ENCODE data around the gene KSR1.
"Not testable (repeated sequence)": the region's sequence is repeated elsewhere in the genome, so short reads cannot be mapped to it uniquely, and the experiment has no call there.

KSR1 gene

DNA sequence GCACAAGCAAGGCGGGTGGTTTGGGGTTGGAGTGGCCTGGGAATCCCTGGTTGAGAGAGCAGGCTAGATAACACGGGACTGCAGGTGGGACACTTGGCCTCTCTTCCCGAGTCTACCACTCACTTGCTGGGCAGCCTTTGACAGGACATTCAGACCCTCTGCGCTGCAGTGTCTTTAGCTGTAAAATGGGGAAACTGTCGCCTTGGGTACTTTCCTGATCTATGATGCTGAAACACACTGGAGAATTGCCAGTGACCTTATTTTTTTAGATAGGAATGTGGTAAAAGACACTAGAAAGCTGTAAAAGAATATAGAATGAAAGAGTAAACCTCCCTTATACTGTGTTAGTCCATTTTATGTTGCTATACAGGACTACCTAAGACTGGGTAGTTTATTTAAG lies 30.5 kb downstream of the KSR1 start:
- no peak overlapping the region for H3K4me3 ChIP-seq (ENCODE audit: low read depth, low read length)
- DNase-seq (ENCODE audit: low read depth) = no peak

DNA sequence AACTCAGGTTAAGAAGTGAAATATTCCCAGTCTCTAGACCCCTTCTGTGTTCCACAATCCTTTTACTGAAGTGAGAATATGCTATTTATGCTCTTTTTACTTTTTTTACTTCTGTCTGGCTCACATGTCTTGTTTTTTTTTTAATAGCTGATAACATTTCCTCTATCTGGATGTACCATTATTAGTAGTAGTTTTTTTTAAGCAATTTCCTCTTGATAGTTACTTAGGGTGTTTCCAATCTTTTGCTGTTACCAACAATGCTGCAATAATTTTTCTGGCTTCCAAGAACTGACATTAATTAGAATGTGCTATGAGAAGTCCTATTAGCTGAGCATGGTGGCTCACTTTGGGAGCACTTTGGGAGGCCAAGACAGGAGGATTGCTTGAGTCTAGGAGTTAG lies 32.0 kb downstream of the KSR1 start:
- no peak for DNase-seq (ENCODE audit: low read depth)

DNA sequence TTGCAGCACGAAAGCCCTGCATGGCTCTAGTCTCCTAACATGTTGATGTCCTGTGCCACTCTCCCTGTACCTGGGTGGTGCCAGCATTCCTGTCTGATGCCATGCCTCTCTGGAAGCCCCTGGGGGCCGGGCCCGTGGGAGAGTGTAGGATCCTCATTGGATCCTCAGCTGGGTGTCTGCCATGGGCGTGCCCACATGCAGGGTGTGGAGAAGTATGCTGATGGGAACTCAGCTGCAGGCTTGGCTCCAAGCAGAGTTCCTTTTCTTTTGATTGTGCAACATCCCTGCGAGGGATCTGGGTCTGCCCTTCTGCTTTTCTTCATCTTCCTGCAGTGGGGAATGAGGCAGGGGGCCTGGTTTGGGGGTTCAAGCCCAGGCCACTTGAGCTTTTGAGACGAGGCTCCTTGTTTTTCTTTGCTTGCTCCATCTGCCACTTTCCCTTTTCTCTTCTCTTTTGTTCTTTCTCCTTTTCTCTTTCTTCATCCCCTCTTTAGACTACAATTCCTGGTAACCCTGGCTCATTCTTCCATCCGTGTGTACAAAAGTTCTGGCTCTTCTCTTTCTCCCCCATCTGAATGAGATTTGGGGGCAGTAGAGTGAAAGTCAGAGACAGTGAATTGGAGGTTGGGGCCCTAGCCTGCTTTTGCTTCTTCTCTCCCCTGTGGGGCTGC lies 32.9 kb downstream of the KSR1 start:
- H3K4me3 ChIP-seq (ENCODE audit: low read depth, low read length) = no peak overlapping the region
- DNase-seq (ENCODE audit: low read depth) = no peak

More for the DNA sequence above, 32.0 kb downstream of the KSR1 start:
- H3K4me3 ChIP-seq (ENCODE audit: low read depth, low read length) = no peak overlapping the region

DNA sequence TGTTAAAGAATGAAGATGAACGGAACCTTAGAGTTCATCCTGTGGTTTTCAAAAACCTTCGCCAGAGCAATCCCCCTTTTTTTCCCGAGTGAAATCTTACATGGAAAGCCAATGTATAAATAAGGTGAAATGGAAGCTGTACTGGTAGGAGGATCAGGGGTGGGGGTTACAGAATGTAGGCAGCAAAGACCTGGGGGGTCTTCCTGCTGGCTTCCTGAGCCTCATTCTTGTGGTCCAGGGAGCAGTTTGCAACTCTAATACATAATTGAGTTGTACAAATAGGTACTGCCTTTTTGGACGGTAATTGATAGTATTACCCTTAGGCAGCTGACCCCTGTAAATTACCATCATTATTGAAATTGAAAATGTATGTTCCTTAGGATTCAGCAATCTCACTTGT lies 34.1 kb downstream of the KSR1 start:
- no peak overlapping the region for H3K4me3 ChIP-seq (ENCODE audit: low read depth, low read length)
- no peak for DNase-seq (ENCODE audit: low read depth)

DNA sequence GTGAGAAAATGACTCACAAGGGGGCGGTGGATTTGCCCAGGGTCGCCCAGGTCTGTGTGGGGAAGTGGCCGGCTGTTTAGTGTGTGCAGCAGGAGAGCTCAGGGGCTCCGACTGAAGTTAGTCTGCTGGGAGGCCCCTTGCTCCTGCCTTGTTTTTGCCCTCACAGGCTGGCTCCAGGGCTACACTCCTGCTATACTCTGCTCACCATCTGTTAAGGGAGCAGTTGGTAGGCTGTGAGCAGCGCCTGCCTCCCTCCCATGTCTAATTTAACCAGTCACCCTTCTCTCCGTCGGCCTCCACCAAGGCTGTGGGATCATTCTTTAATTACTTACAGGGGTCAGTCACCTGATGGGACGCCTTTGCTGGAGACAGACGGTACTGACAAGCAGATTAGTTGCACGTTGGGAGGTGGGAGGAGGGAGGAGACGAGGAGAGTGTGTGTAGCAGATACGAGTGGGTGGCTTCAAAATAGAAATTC lies 35.5 kb downstream of the KSR1 start:
- H3K4me3 ChIP-seq (ENCODE audit: low read depth, low read length) = no peak overlapping the region
- DNase-seq (ENCODE audit: low read depth) = no peak

DNA sequence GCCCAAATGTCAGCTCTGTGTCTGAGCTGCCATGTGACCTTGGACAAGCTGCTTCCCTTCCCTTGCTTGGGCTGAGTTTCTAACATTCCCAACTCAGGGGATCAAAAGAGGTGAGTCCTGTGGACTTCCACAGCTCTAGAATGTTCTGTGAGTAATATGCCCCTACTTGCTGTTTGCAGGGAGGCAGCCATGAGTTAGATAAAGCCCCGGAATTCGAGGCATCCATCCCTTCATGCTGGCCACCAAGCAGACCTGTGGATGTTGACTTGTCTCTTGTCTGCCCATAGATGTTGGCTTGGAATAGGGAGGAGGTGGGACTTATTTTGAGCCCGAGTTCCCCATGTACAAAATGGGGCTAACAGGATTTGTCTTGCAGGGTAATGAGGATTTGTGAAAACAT lies 36.2 kb downstream of the KSR1 start:
- H3K4me3 ChIP-seq (ENCODE audit: low read depth, low read length) = no peak overlapping the region
- DNase-seq (ENCODE audit: low read depth) = no peak

DNA sequence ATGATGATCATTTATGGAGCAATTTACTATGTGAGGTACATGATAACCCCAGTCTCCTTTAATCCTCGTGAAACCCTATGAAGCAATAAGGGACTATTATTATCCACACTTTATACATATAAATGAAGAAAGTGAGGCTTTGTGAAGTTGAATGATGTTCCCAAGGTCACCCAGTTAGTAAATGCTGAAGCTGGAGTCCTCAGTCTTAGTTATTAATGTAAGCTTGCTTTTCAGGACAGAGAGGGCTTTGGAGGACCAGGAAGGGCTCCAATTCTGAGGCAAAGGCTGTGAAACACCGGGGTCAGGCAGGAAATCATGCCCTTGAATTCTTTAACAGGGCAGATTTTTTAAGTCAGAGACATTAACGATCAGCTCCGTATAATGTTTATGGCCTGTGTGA lies 36.8 kb downstream of the KSR1 start:
- no peak for DNase-seq (ENCODE audit: low read depth)
- no peak overlapping the region for H3K4me3 ChIP-seq (ENCODE audit: low read depth, low read length)

DNA sequence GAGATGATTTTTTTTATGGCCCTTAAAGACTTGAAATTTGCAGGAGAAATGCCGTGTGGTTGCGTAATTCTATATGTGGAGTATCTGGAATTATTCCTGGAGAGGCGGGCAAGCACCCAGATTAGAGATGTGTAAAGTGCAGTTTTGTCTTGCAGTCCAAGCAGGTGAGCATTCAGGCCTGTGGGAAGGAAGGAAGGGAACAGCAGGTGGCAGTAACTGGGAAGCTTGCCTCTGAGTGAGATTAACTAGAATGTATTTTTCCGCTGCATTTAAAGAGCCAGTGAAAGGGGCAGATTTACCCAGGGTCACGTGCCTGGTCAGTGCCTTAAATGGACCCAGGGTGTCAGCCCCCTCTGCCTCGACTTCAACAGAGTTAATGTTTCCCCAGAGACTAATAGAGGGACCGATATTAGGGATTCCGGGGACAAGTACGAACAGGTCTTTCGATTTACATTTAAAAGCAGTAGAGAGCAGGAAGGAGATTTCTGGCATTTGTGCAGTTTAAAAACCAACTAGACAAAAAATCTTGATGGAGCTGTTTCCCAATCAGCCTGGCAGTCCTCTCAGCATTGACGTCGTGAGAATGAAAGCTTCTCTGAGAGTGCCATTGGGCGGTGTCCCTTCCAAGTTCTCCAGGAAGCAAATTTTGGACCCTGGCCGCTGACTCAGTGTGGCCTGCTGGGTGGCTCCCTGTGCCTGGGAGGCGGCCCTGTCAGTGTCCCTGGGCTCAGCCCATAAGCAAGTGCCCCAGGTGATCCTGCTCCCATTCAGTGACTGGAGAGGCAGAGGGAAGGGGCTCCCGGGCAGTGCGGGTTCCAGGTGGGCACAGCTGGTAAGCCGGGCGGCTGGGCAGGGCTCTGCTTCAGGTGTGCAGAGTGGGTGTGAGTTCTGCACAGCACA lies 38.2 kb downstream of the KSR1 start:
- no peak overlapping the region for H3K4me3 ChIP-seq (ENCODE audit: low read depth, low read length)

DNA sequence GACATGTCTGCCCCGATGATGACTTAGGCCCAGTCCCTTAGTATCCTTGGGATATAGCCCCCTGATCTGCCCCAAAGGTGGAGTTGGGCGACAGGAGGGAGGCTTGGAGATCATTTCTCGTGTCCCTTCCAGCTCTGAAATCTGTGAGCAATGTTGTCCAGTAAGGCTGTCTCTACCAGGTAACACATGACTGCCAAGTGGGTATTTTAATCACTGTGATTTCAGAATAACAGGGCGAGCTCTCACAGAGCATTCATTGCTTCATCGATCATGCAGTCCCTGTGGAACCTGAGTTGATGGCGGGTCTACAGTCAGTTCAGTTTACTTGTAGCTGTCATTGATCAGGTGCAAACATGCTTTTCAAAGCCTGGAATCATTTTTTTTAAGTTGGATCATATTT lies 39.2 kb downstream of the KSR1 start:
- H3K4me3 ChIP-seq (ENCODE audit: low read depth, low read length) = no peak overlapping the region
- no peak for DNase-seq (ENCODE audit: low read depth)

More for the DNA sequence above, 38.2 kb downstream of the KSR1 start:
- DNase-seq (ENCODE audit: low read depth) = no peak

DNA sequence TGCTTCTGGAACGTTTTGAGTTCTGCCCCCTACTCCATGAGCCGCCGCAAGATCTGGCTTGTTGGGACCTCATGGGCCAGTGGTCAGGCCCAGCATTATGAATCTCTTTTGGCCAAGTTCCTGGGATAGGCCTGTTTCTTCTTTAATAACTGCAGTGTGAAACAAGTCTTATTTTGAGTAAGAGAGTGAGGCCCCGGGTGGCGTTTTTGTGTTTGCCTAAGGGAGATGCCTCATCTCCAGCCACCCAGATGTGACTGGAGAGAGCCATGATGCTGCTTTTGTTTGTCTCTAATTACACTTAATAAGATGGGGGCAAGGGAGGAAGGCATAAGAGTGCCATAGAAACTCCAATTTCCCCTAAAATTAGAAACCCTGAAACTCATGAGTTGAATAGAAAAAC lies 39.8 kb downstream of the KSR1 start:
- no peak overlapping the region for H3K4me3 ChIP-seq (ENCODE audit: low read depth, low read length)
- no peak for DNase-seq (ENCODE audit: low read depth)

DNA sequence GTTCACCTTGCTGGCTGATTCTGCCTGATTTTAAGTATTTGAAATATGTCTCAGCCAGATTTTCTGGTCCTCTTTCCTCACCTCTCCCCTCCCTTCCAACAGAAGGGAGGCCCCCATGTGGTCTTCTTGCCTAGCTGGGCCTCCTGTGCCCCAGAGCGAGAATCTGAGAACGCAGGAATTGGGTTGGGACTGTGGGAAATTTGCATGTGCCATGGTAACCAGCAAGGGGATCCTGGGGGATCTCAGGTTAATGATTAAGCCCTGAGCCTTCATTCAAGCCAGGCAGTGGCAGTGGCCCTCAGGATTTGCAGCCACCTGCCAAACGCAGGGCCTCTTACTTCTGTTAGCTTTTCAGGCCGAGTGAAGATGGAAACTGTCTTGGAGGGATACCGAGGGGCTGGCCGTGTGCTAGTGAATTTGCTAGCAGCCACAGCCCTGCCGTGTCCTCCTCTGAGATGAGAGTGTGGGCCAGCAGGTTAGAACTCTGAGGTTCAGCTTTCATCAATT lies 40.2 kb downstream of the KSR1 start:
- H3K4me3 ChIP-seq (ENCODE audit: low read depth, low read length) = no peak overlapping the region
- DNase-seq (ENCODE audit: low read depth) = no peak

DNA sequence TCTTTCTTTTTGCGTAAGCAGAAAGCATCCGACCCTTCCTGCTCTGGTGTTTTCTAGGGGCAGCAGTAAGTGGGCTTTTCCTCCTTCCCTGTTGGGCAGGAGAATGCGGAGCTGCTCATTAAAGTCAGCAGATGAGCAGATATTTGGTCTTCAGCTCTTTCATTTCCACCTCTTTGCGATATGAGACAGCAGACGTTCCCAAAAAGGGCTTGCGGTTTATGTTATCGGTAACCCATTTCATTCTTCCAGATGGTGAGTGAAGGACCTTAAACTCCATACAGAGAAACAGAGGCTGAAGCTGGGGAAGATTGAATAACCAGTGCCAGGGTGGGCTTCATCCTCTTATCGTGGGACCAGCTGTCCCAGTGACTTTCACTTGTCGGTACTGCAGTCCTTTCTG lies 40.7 kb downstream of the KSR1 start:
- H3K4me3 ChIP-seq (ENCODE audit: low read depth, low read length) = no peak overlapping the region
- no peak for DNase-seq (ENCODE audit: low read depth)

DNA sequence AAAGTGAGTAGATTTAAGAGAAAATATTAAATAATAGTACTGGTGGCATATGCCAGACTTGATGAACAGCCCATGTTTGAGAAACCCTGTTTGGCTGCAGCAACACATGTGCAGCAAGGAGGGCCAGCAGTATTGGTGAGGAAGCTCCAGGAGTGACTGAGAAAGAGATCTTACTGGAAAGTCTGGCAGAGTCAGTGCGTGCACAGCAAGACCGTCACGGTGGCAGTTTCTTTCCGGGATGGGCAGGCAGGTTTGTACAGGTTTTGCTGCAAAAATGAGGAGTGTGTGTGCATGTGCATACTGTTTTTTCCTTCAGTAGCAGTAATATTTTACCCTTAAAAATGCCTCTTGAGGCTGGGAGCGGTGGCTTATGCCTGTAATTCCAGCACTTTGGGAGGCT lies 41.4 kb downstream of the KSR1 start:
- no peak for DNase-seq (ENCODE audit: low read depth)
- no peak overlapping the region for H3K4me3 ChIP-seq (ENCODE audit: low read depth, low read length)

DNA sequence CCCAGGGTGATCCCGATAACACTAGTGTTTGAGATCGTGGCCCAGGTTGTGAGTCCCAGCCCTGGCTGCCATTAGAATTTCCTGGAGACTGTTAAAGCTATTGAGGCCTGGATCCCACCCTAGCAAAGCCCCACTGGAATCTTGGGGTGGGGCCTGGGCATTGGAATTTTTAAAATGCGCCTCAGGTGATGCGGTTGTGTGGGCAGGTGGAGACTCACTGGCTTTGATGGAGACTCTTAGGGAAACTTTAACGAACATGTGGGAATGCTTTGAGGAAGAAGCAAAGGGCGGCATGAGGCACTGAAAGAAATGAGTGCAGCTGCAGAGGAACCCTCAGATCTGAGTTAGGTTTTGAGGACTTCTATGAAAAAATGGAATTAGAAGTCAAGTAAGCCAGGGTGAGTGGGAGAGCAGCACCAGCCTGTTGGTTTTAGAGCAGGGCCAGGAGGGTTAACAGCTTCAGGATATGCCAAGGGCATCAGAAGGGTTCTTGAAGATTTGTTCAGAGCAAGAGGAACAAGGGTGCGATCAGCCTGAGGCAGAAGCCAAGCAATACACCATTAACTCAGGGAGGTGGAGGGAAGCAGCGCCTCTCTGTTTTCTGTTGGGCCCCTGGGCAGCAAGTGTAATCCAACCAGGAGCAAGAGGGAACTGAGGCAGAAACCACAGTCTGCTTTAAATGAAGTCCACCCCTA lies 42.5 kb downstream of the KSR1 start:
- no peak overlapping the region for H3K4me3 ChIP-seq (ENCODE audit: low read depth, low read length)
- DNase-seq (ENCODE audit: low read depth) = no peak

DNA sequence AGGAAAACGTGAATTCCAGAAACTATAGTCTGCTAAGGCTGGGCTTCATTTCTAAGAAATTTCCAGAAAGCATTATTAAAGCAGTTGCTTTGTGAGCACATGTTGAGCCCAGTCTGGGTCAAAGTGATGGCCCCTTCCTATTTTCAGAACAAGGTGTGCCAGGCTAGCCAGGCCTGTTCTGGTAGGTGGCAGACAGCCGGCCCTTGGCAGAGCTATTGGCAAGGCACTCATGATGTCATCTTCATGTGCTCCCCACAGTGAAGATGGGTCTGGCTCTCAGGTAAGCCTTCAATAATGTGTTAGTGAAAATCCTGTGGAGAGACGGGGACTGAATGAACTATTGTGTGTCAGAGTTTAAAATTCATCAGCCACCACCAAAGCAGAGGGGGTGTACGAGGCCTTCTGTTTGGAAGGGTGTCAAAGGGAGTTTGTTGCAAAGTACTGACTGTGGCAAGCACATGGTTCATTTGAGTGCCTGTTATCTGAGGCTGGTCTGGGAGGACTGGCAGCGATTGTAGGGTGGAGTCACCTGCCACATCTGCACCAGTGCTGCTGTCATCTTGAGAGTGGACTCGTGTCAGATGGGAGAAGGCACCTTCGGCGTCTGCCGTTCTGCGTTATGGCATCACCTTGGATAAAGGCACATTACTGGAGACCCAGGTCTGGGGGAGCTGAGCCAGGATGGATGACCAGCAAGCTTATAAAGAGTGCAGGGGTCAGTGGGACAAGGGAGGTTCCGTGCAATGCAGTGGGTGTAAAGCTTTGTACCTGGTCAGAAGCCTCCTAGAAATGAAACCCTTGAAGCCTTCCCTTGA lies 43.4 kb downstream of the KSR1 start:
- DNase-seq (ENCODE audit: low read depth) = no peak
- H3K4me3 ChIP-seq (ENCODE audit: low read depth, low read length) = no peak overlapping the region

DNA sequence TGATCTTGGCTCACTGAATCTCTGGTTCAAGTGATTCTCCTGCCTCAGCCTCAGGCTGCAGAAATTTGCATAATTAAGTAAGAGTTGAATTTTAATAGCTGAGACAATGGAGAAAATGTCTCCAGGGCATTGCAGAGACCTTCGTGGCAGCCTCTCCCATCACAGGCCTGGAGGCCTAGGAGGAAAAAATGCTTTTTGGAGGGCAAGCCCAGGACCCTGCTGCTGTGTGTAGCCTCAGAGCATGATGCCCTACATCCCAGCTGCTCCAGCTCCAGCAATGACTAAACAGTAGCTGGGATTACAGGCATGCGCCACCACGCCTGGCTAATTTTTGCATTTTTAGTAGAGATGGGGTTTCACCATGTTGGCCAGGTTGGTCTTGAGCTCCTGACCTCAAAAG lies 45.1 kb downstream of the KSR1 start:
- not testable (repeated sequence) for DNase-seq (ENCODE audit: low read depth); H3K4me3 ChIP-seq (ENCODE audit: low read depth, low read length)

DNA sequence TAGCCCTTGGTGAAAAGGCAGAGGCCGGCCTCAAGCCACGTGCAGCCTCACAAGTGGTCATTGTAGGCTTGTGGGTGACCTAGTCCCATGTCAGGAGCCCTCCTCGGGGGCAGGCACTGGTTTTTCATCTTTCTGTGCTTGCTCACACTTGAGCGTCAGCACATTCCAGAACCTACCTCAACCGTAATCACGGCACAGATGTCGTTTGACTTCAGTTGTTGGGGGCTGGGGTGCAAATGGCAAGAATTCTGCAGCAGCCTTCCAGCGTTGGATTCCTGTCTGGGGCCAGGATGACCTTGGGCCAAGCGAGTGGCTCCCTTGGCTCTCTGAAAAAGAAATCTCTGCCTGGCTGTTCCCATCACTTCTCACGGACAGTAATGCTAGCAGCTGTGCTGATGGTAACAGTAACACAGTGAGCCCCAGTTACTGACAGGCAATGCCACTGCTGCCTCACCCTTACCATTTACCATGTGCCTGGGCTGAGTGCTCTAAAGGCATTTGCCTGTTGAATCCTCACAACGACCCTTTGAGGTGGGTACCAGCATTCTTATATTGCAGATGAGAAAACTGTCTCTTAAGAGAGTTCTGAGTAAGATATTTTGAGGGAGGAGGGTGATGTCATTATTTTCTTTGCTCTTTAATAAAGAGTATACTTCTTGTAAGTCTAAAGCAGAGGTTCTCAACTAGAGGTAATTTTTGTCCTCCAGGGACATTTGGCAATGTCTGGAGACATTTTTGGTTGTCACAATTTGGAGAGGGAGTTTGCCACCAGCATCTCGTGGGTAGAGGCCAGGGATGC lies 46.5 kb downstream of the KSR1 start:
- no peak overlapping the region for H3K4me3 ChIP-seq (ENCODE audit: low read depth, low read length)
- peak; percentile 75 for DNase-seq (ENCODE audit: low read depth)

DNA sequence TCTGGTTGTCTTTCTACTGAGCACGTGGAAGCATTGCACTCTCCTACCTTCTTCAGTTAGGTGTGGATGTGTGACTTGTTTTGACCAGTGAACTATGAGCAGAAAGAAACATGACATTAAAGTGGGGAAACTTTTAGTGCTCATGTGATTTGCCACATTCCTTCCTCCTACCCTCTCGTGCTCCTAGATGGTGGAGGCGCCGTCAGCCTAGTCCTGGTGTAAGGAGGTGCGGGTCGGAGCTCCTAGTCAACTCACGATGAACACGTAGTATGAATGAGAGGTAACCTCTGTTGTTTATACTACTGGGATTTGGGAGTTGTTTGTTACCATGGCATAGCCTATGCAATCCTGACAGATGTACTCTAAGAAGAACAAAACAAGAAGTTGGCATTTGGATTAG lies 47.4 kb downstream of the KSR1 start:
- no peak overlapping the region for H3K4me3 ChIP-seq (ENCODE audit: low read depth, low read length)
- no peak for DNase-seq (ENCODE audit: low read depth)
